ENCODE results near the gene NEK8.

DNA sequence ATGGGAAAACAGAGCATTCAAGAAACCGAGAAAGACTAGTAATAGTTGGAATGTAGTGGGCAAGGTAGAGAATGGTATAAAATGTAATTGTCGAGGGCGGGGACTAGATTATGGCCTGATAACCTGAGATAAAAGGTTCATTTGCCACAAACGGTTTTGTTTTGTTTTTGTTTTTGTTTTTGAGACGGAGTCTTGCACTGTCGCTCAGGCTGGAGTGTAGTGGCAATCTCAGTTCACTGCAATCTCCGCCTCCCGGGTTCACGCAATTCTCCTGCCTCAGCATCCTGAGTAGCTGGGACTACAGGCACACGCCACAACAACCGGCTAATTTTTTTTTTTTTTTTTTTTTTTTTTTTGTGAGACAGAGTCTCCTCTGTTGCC, 1.4 kb downstream of the NEK8 start:
- TF ChIP-seq, protein P1, sequence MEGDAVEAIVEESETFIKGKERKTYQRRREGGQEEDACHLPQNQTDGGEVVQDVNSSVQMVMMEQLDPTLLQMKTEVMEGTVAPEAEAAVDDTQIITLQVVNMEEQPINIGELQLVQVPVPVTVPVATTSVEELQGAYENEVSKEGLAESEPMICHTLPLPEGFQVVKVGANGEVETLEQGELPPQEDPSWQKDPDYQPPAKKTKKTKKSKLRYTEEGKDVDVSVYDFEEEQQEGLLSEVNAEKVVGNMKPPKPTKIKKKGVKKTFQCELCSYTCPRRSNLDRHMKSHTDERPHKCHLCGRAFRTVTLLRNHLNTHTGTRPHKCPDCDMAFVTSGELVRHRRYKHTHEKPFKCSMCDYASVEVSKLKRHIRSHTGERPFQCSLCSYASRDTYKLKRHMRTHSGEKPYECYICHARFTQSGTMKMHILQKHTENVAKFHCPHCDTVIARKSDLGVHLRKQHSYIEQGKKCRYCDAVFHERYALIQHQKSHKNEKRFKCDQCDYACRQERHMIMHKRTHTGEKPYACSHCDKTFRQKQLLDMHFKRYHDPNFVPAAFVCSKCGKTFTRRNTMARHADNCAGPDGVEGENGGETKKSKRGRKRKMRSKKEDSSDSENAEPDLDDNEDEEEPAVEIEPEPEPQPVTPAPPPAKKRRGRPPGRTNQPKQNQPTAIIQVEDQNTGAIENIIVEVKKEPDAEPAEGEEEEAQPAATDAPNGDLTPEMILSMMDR (IDR thresholded peaks at IDR 0.05), result no peak
- no peak for TF ChIP-seq POLR2A (IDR thresholded peaks at IDR 0.05)
- no peak for TF ChIP-seq EP300 (IDR thresholded peaks at IDR 0.05)
